ENCODE measurements around the gene ATP6V0E2.

Gene ATP6V0E2

GRCh38 chr7:149877890-149878522 is 4.2 kb downstream of the ATP6V0E2 start:
- TF ChIP-seq FOXP2 (optimal IDR thresholded peaks at IDR 0.05; ENCODE audit: control extremely low read depth, extremely low read length, insufficient read depth) (no peak), EZH2 (IDR thresholded peaks at IDR 0.05) (no peak), POLR2AphosphoS5 (IDR thresholded peaks at IDR 0.05; ENCODE audit: borderline replicate concordance, low read depth, low read length) (no peak)
- H3K9me3 ChIP-seq (ENCODE audit: low read depth, low read length): no peaks in the 10 kb centered on the region
- H3K9ac ChIP-seq (ENCODE audit: insufficient read length): no peak overlapping the region

GRCh38 chr7:149878523-149878921 is 4.8 kb downstream of the ATP6V0E2 start:
- H3K27ac ChIP-seq: no peak overlapping the region
- H3K9me3 ChIP-seq (ENCODE audit: low read depth, low read length): no peaks in the 10 kb centered on the region
- no peak for DNase-seq (ENCODE audit: low read depth, low spot score)
- H3K9ac ChIP-seq (ENCODE audit: insufficient read length): no peak overlapping the region
- TF ChIP-seq POLR2AphosphoS5 (IDR thresholded peaks at IDR 0.05; ENCODE audit: borderline replicate concordance, low read depth, low read length) (no peak), EZH2 (IDR thresholded peaks at IDR 0.05) (no peak), FOXP2 (optimal IDR thresholded peaks at IDR 0.05; ENCODE audit: control extremely low read depth, extremely low read length, insufficient read depth) (no peak)
- H3K36me3 ChIP-seq (ENCODE audit: insufficient read depth, low read length): no peaks in the 10 kb centered on the region
- H3K4me3 ChIP-seq: no peak overlapping the region

More at GRCh38 chr7:149877890-149878522, 4.2 kb downstream of the ATP6V0E2 start:
- no peak overlapping the region for H3K27ac ChIP-seq
- no peak overlapping the region for H3K4me3 ChIP-seq
- DNase-seq (ENCODE audit: low read depth, low spot score): no peak
- H3K36me3 ChIP-seq (ENCODE audit: insufficient read depth, low read length): no peaks in the 10 kb centered on the region

GRCh38 chr7:149879271-149879743 is 5.5 kb downstream of the ATP6V0E2 start:
- no peak for TF ChIP-seq EZH2 (IDR thresholded peaks at IDR 0.05)
- no peak for TF ChIP-seq FOXP2 (optimal IDR thresholded peaks at IDR 0.05; ENCODE audit: control extremely low read depth, extremely low read length, insufficient read depth)
- Histone ChIP-seq H3K4me3 (no peak overlapping the region), H3K36me3 (ENCODE audit: insufficient read depth, low read length) (no peaks in the 10 kb centered on the region), H3K9ac (ENCODE audit: insufficient read length) (no peak overlapping the region), H3K9me3 (ENCODE audit: low read depth, low read length) (no peaks in the 10 kb centered on the region), H3K27ac (no peak overlapping the region)
- no peak for DNase-seq (ENCODE audit: low read depth, low spot score)

GRCh38 chr7:149879766-149880637 is 6.2 kb downstream of the ATP6V0E2 start:
- Histone ChIP-seq H3K9ac (ENCODE audit: insufficient read length) (no peak overlapping the region), H3K27ac (no peak overlapping the region), H3K4me3 (no peak overlapping the region), H3K36me3 (ENCODE audit: insufficient read depth, low read length) (no peaks in the 10 kb centered on the region), H3K9me3 (ENCODE audit: low read depth, low read length) (no peaks in the 10 kb centered on the region)
- no peak for DNase-seq (ENCODE audit: low read depth, low spot score)
- no peak for TF ChIP-seq FOXP2 (optimal IDR thresholded peaks at IDR 0.05; ENCODE audit: control extremely low read depth, extremely low read length, insufficient read depth)
- TF ChIP-seq POLR2AphosphoS5 (IDR thresholded peaks at IDR 0.05; ENCODE audit: borderline replicate concordance, low read depth, low read length): no peak
- TF ChIP-seq EZH2 (IDR thresholded peaks at IDR 0.05): no peak

- TF ChIP-seq FOXP2 (optimal IDR thresholded peaks at IDR 0.05; ENCODE audit: control extremely low read depth, extremely low read length, insufficient read depth) (no peak), POLR2AphosphoS5 (IDR thresholded peaks at IDR 0.05; ENCODE audit: borderline replicate concordance, low read depth, low read length) (no peak), EZH2 (IDR thresholded peaks at IDR 0.05) (no peak)
- Histone ChIP-seq H3K4me3 (no peak overlapping the region), H3K9ac (ENCODE audit: insufficient read length) (no peak overlapping the region), H3K27ac (no peak overlapping the region), H3K36me3 (ENCODE audit: insufficient read depth, low read length) (no peaks in the 10 kb centered on the region), H3K9me3 (ENCODE audit: low read depth, low read length) (no peaks in the 10 kb centered on the region)
- DNase-seq (ENCODE audit: low read depth, low spot score): no peak
These were observed 7.0 kb downstream of the ATP6V0E2 start for GRCh38 chr7:149880638-149881311.

- Histone ChIP-seq H3K4me3 (no peak overlapping the region), H3K9ac (ENCODE audit: insufficient read length) (no peak overlapping the region), H3K27ac (no peak overlapping the region), H3K36me3 (ENCODE audit: insufficient read depth, low read length) (no peaks in the 10 kb centered on the region), H3K9me3 (ENCODE audit: low read depth, low read length) (no peaks in the 10 kb centered on the region)
- TF ChIP-seq EZH2 (IDR thresholded peaks at IDR 0.05): no peak
- DNase-seq (ENCODE audit: low read depth, low spot score): no peak
These were observed 7.8 kb downstream of the ATP6V0E2 start for GRCh38 chr7:149881328-149882247.

GRCh38 chr7:149882248-149883047 is 8.7 kb downstream of the ATP6V0E2 start:
- no peaks in the 10 kb centered on the region for H3K9me3 ChIP-seq (ENCODE audit: low read depth, low read length)
- no peak overlapping the region for H3K9ac ChIP-seq (ENCODE audit: insufficient read length)
- no peaks in the 10 kb centered on the region for H3K36me3 ChIP-seq (ENCODE audit: insufficient read depth, low read length)
- no peak overlapping the region for H3K4me3 ChIP-seq
- no peak for TF ChIP-seq EZH2 (IDR thresholded peaks at IDR 0.05)
- TF ChIP-seq FOXP2 (optimal IDR thresholded peaks at IDR 0.05; ENCODE audit: control extremely low read depth, extremely low read length, insufficient read depth): no peak
- TF ChIP-seq POLR2AphosphoS5 (IDR thresholded peaks at IDR 0.05; ENCODE audit: borderline replicate concordance, low read depth, low read length): no peak
- H3K27ac ChIP-seq: no peak overlapping the region
- DNase-seq (ENCODE audit: low read depth, low spot score): no peak
